Measurements from ENCODE around the gene PPARG. TPM values are rescaled to one million over a fixed set of nuclear protein-coding genes. Genes with fewer than 3 reads are reported as not detected.
A peak's percentile ranks its signal among the peaks of the same experiment; 100 is the strongest.
"Not testable (repeated sequence)": the region's sequence is repeated elsewhere in the genome, so short reads cannot be mapped to it uniquely, and the experiment has no call there.

Gene PPARG
- total RNA-seq, 1 experiment from 2014 or later = 7.1 TPM

DNA sequence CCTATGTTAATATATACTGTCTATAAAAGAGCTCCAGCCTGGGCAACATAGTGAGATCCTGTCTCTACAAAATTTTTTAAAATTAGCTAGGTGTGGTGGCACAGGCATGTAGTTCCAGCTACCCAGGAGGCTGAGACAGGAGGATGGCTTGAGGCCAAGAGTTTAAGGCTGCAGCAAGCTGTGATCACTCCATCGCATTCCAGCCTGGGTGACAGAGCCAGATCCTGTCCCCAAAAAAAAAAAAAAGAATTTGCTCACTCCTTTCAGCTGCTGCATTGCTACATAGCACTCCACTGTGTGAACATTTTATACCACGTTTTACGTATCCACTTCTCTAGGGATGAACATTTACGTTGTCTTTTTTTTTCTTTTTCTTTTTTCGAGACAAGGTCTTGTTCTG is 189.5 kb downstream of the PPARG start:
- Mint-ChIP-seq H3K4me3 (ENCODE audit: unreplicated experiment) (no peak overlapping the region), H3K4me1 (ENCODE audit: insufficient read depth, unreplicated experiment) (peaks cover 12% of the 10 kb centered on the region), H3K36me3 (ENCODE audit: insufficient read depth, unreplicated experiment) (no peaks in the 10 kb centered on the region), H3K27ac (ENCODE audit: low read depth, unreplicated experiment) (no peak overlapping the region), H3K9me3 (ENCODE audit: unreplicated experiment) (no peaks in the 10 kb centered on the region), H3K27me3 (ENCODE audit: insufficient read depth, unreplicated experiment) (no peaks in the 10 kb centered on the region)
- POLR2A ChIA-PET = interaction anchor here (0.6 kb wide), 1 partner anchor 193 kb away, joined by 3 read pairs; no protein-coding TSS in a partner anchor
- DNase-seq (ENCODE audit: unreplicated experiment) = no peak
- TF ChIP-seq, protein P1, sequence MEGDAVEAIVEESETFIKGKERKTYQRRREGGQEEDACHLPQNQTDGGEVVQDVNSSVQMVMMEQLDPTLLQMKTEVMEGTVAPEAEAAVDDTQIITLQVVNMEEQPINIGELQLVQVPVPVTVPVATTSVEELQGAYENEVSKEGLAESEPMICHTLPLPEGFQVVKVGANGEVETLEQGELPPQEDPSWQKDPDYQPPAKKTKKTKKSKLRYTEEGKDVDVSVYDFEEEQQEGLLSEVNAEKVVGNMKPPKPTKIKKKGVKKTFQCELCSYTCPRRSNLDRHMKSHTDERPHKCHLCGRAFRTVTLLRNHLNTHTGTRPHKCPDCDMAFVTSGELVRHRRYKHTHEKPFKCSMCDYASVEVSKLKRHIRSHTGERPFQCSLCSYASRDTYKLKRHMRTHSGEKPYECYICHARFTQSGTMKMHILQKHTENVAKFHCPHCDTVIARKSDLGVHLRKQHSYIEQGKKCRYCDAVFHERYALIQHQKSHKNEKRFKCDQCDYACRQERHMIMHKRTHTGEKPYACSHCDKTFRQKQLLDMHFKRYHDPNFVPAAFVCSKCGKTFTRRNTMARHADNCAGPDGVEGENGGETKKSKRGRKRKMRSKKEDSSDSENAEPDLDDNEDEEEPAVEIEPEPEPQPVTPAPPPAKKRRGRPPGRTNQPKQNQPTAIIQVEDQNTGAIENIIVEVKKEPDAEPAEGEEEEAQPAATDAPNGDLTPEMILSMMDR (IDR thresholded peaks at IDR 0.05; ENCODE audit: unreplicated experiment) = no peak
- CTCF ChIA-PET = interaction anchor here (0.6 to 10.0 kb wide), 14 partner anchors 14 to 626 kb away, joined by 3 to 246 read pairs (median 4); no protein-coding TSS in a partner anchor
- intact Hi-C loops (cut with micrococcal nuclease) = loop anchor here (2.0 kb wide), 2 partner anchors 190 to 284 kb away; partner anchors contain the start of gene PPARG
- no TSS peak for BruUV-seq (replicated peaks)

DNA sequence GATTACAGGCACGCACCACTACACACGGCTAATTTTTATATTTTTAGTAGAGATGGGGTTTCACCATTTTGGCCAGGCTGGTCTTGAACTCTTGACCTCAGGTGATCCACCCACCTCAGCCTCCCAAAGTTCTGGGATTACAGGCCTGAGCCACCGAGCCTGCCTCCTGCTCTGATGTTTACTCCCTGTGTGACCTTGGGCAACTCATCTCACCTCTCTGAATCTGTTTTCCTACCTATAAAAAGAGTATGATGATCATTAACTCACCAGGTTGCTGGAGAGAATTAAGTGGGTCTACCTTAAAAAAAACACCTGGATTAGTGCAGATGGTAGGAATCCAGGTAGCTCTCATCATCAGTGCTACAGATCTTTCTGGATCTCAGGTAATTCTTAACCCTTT is 190.3 kb downstream of the PPARG start:
- not testable (repeated sequence) for H3K4me3 Mint-ChIP-seq (ENCODE audit: unreplicated experiment); H3K27me3 Mint-ChIP-seq (ENCODE audit: insufficient read depth, unreplicated experiment); H3K9me3 Mint-ChIP-seq (ENCODE audit: unreplicated experiment); H3K36me3 Mint-ChIP-seq (ENCODE audit: insufficient read depth, unreplicated experiment); H3K27ac Mint-ChIP-seq (ENCODE audit: low read depth, unreplicated experiment); DNase-seq (ENCODE audit: unreplicated experiment); BruUV-seq (replicated peaks)
- intact Hi-C loops (cut with micrococcal nuclease) = loop anchor here (1.0 to 2.0 kb wide), 4 partner anchors 190 to 344 kb away; partner anchors contain the start of gene PPARG
- CTCF ChIA-PET = interaction anchor here (0.6 to 10.0 kb wide), 44 partner anchors 7 to 1099 kb away, joined by 3 to 246 read pairs (median 4); no protein-coding TSS in a partner anchor
- POLR2A ChIA-PET = interaction anchor here (0.6 to 1.5 kb wide), 6 partner anchors 24 to 659 kb away, joined by 4 to 13 read pairs (median 6); no protein-coding TSS in a partner anchor
- peaks cover 18% of the 10 kb centered on the region for H3K4me1 Mint-ChIP-seq (ENCODE audit: insufficient read depth, unreplicated experiment)

DNA sequence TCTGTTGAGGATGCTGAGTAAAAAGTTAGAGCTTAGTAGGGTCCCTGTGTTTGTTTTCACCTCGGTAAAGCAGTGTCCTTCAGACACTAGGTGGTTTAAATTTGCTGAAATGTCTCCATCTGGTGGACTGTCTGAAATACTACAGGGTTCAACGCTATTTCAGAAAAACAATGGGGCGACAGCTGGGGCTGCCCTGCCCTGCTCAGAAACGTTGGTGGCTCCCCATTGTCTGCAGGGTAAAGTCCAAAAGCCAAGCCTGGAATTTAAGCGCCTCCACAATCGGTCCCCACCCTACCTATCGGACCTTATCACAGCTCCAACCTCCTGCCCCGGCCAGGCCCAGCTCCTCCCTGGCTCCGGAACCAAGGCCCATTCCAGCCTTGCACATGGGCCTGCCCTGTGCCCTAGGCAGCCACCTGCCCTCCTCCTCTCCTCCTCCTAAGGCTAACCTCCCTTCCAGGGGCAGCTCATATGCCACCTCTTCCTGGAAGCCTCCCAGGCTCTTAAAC is 191.1 kb downstream of the PPARG start:
- CTCF ChIA-PET = interaction anchor here (0.6 to 10.0 kb wide), 50 partner anchors 8 to 1099 kb away, joined by 3 to 246 read pairs (median 4); no protein-coding TSS in a partner anchor
- no peak overlapping the region for H3K4me3 Mint-ChIP-seq (ENCODE audit: unreplicated experiment)
- BruUV-seq (replicated peaks) = no TSS peak
- TF ChIP-seq, protein P1 (IDR thresholded peaks at IDR 0.05; ENCODE audit: unreplicated experiment) = peak; percentile 59
- POLR2A ChIA-PET = interaction anchor here (0.6 to 1.5 kb wide), 9 partner anchors 25 to 660 kb away, joined by 3 to 13 read pairs (median 4); no protein-coding TSS in a partner anchor
- peak; percentile 64 for DNase-seq (ENCODE audit: unreplicated experiment)
- peaks cover 8% of the 10 kb centered on the region for H3K36me3 Mint-ChIP-seq (ENCODE audit: insufficient read depth, unreplicated experiment)
- H3K27me3 Mint-ChIP-seq (ENCODE audit: insufficient read depth, unreplicated experiment) = no peaks in the 10 kb centered on the region
- no peaks in the 10 kb centered on the region for H3K9me3 Mint-ChIP-seq (ENCODE audit: unreplicated experiment)
- H3K4me1 Mint-ChIP-seq (ENCODE audit: insufficient read depth, unreplicated experiment) = peaks cover 18% of the 10 kb centered on the region
- H3K27ac Mint-ChIP-seq (ENCODE audit: low read depth, unreplicated experiment) = no peak overlapping the region
- intact Hi-C loops (cut with micrococcal nuclease) = loop anchor here (1.0 to 2.0 kb wide), 4 partner anchors 191 to 345 kb away; partner anchors contain the start of gene PPARG

DNA sequence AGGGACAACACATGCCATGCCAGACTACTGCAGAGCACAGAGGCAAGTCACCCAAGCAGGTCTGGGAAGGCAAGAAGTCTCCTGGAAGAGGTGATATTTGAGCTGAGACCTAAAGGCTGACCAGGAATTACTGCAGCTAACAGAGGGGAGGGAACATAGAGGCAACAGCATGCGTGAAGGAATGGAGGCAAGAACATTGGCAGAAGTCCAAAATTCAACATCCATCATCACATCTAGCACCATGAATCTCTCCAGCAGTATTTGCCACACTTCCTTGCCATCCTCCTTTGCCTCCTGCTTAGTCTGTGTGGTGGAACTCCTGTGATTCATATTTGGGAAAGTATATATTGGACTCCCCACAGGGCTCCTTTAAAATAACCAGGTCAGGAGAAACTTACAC is 194.5 kb downstream of the PPARG start:
- Mint-ChIP-seq H3K36me3 (ENCODE audit: insufficient read depth, unreplicated experiment) (peaks cover 19% of the 10 kb centered on the region), H3K27ac (ENCODE audit: low read depth, unreplicated experiment) (peak overlapping the region; percentile 84)
- CTCF ChIA-PET = interaction anchor here (0.7 to 10.0 kb wide), 11 partner anchors 23 to 405 kb away, joined by 3 to 156 read pairs (median 4); no protein-coding TSS in a partner anchor

More for the DNA sequence above, 194.5 kb downstream of the PPARG start:
- TF ChIP-seq, protein P1 (IDR thresholded peaks at IDR 0.05; ENCODE audit: unreplicated experiment) = no peak
- no peaks in the 10 kb centered on the region for H3K27me3 Mint-ChIP-seq (ENCODE audit: insufficient read depth, unreplicated experiment)
- peaks cover 15% of the 10 kb centered on the region for H3K4me1 Mint-ChIP-seq (ENCODE audit: insufficient read depth, unreplicated experiment)
- intact Hi-C loops (cut with micrococcal nuclease) = no loop called here
- no peaks in the 10 kb centered on the region for H3K9me3 Mint-ChIP-seq (ENCODE audit: unreplicated experiment)
- H3K4me3 Mint-ChIP-seq (ENCODE audit: unreplicated experiment) = peak overlapping the region; percentile 92
- no TSS peak for BruUV-seq (replicated peaks)
- DNase-seq (ENCODE audit: unreplicated experiment) = peak; percentile 12
- POLR2A ChIA-PET = interaction anchor here (0.6 to 4.2 kb wide), 14 partner anchors 12 to 637 kb away, joined by 3 to 71 read pairs (median 5); partner anchors contain the start of genes MKRN2 and TAMM41

Measured in MCF 10A (cell line).